H9 (cell line): ENCODE measurements around the gene FBN1. TPM values are rescaled to one million over a fixed set of nuclear protein-coding genes. Genes with fewer than 3 reads are reported as not detected.

Source experiments
- DNase-seq: peaks from one replicate; pipeline ENCODE4 v3.0.0-alpha.2; 2017
- H2AFZ ChIP-seq: one replicate; pipeline ENCODE4 v1.6.1; 2013; ENCODE audit warnings: mild to moderate bottlenecking, low read length, control low read depth, moderate library complexity
- H2AK5ac ChIP-seq: 2 replicates; pipeline ENCODE4 v1.6.1; 2013; ENCODE audit warnings: low read length, control low read depth, mixed read lengths; ENCODE audit not compliant: insufficient read length
- H2BK120ac ChIP-seq: one replicate; pipeline ENCODE4 v1.6.1; 2013; ENCODE audit warnings: low read depth, mild to moderate bottlenecking, low read length, control low read depth, inconsistent platforms; ENCODE audit not compliant: poor library complexity, severe bottlenecking
- H2BK12ac ChIP-seq: 2 replicates; pipeline ENCODE4 v1.6.1; 2013; ENCODE audit warnings: low read length, control low read depth, mixed read lengths, low read depth; ENCODE audit not compliant: insufficient read length
- H2BK15ac ChIP-seq: 2 replicates; pipeline ENCODE4 v1.6.1; 2013; ENCODE audit warnings: low read depth, low read length, control low read depth
- H2BK20ac ChIP-seq: one replicate; pipeline ENCODE4 v1.6.1; 2013; ENCODE audit warnings: low read depth, mild to moderate bottlenecking, low read length, control low read depth, inconsistent platforms; ENCODE audit not compliant: poor library complexity, severe bottlenecking
- H2BK5ac ChIP-seq: 2 replicates; pipeline ENCODE4 v1.6.1; 2013; ENCODE audit warnings: low read length, control low read depth, mixed read lengths; ENCODE audit not compliant: insufficient read length
- H3K14ac ChIP-seq: 2 replicates; pipeline ENCODE4 v1.6.1; 2013; ENCODE audit warnings: low read length, control low read depth; ENCODE audit not compliant: insufficient read depth
- H3K18ac ChIP-seq: 2 replicates; pipeline ENCODE4 v1.6.1; 2013; ENCODE audit warnings: low read depth, mild to moderate bottlenecking, mixed read lengths, low read length, control low read depth; ENCODE audit not compliant: insufficient read length
- H3K23ac ChIP-seq: 2 replicates; pipeline ENCODE4 v1.6.1; 2013; ENCODE audit warnings: low read length, control low read depth, mixed read lengths, low read depth; ENCODE audit not compliant: insufficient read length
- H3K23me2 ChIP-seq: 2 replicates; pipeline ENCODE4 v1.6.1; 2013; ENCODE audit warnings: low read depth, mild to moderate bottlenecking, mixed read lengths, low read length, control low read depth; ENCODE audit not compliant: insufficient read length, poor library complexity, severe bottlenecking
- H3K27ac ChIP-seq: 2 replicates; pipeline ENCODE4 v1.5.1; 2013; ENCODE audit warnings: low read length, control low read depth, mixed read lengths, low read depth; ENCODE audit not compliant: insufficient read length
- H3K27me3 ChIP-seq: 2 replicates; pipeline ENCODE4 v1.6.1; 2013; ENCODE audit warnings: low read length, control low read depth, inconsistent platforms; ENCODE audit not compliant: insufficient read depth
- H3K4ac ChIP-seq: 2 replicates; pipeline ENCODE4 v1.6.1; 2013; ENCODE audit warnings: low read depth, mild to moderate bottlenecking, control low read depth, inconsistent platforms, low read length, moderate library complexity
- H3K4me1 ChIP-seq: 2 replicates; pipeline ENCODE4 v1.6.1; 2013; ENCODE audit warnings: low read length, control low read depth, inconsistent platforms; ENCODE audit not compliant: insufficient read depth
- H3K4me2 ChIP-seq: 2 replicates; pipeline ENCODE4 v1.6.1; 2013; ENCODE audit warnings: low read length, control low read depth, mixed read lengths; ENCODE audit not compliant: insufficient read length, insufficient read depth
- H3K56ac ChIP-seq: 2 replicates; pipeline ENCODE4 v1.6.1; 2013; ENCODE audit warnings: low read depth, mild to moderate bottlenecking, mixed read lengths, low read length, control low read depth; ENCODE audit not compliant: insufficient read length
- H3K79me1 ChIP-seq: 2 replicates; pipeline ENCODE4 v1.6.1; 2013; ENCODE audit warnings: low read depth, mild to moderate bottlenecking, moderate library complexity, low read length, control low read depth, inconsistent platforms; ENCODE audit not compliant: insufficient read depth, poor library complexity, severe bottlenecking
- H3K79me2 ChIP-seq: 2 replicates; pipeline ENCODE4 v1.6.1; 2013; ENCODE audit warnings: low read length, control low read depth, inconsistent platforms; ENCODE audit not compliant: insufficient read depth
- H3K9ac ChIP-seq: 2 replicates; pipeline ENCODE4 v1.6.1; 2013; ENCODE audit warnings: low read length, control low read depth, mixed read lengths; ENCODE audit not compliant: insufficient read length; ENCODE audit errors: extremely low read depth
- H3K9me3 ChIP-seq: one replicate; pipeline ENCODE4 v1.6.1; 2013; ENCODE audit warnings: low read depth, low read length, inconsistent platforms; ENCODE audit not compliant: control insufficient read depth
- H3T11ph ChIP-seq: one replicate; pipeline ENCODE4 v1.6.1; 2013; ENCODE audit warnings: mild to moderate bottlenecking, low read length, control low read depth, inconsistent platforms
- H4K20me1 ChIP-seq: one replicate; pipeline ENCODE4 v1.6.1; 2013; ENCODE audit not compliant: control insufficient read depth, insufficient read length, insufficient read depth
- H4K5ac ChIP-seq: 2 replicates; pipeline ENCODE4 v1.6.1; 2013; ENCODE audit warnings: low read depth, mild to moderate bottlenecking, mixed read lengths, low read length, control low read depth; ENCODE audit not compliant: insufficient read length
- H4K8ac ChIP-seq: replicated peaks from 2 replicates; pipeline ENCODE4 v1.6.1; 2013; ENCODE audit warnings: low read length, control low read depth, mixed read lengths, low read depth; ENCODE audit not compliant: insufficient read length
- H4K91ac ChIP-seq: 2 replicates; pipeline ENCODE4 v1.6.1; 2013; ENCODE audit warnings: low read depth, mild to moderate bottlenecking, moderate library complexity, mixed read lengths, low read length, control low read depth; ENCODE audit not compliant: insufficient read length
- H3K27ac Mint-ChIP-seq, 3 experiments: 2 replicates in 2 of 3; 3 replicates in 1 of 3; pipeline ENCODE4 v1.8.0; 2020 to 2021; ENCODE audit warnings: mixed read lengths in 3 of 3, mild to moderate bottlenecking in 1 of 3, moderate library complexity in 1 of 3
- H3K27me3 Mint-ChIP-seq: 2 replicates; pipeline ENCODE4 v1.8.0; 2021; ENCODE audit warnings: low read depth, mild to moderate bottlenecking, moderate library complexity, mixed read lengths
- H3K36me3 Mint-ChIP-seq, 3 experiments: 2 replicates in 2 of 3; 3 replicates in 1 of 3; pipeline ENCODE4 v1.8.0; 2020 to 2021; ENCODE audit warnings: low read depth in 3 of 3, mixed read lengths in 3 of 3; ENCODE audit not compliant: insufficient read depth in 1 of 3
- H3K4me1 Mint-ChIP-seq, 2 experiments: 2 replicates each; pipeline ENCODE4 v1.8.0; 2020; ENCODE audit warnings: mixed read lengths in 2 of 2
- H3K4me3 Mint-ChIP-seq, 2 experiments: 2 replicates in 1 of 2; 3 replicates in 1 of 2; pipeline ENCODE4 v1.8.0; 2020 to 2021; ENCODE audit warnings: mild to moderate bottlenecking in 2 of 2, mixed read lengths in 2 of 2, moderate library complexity in 1 of 2
- H3K9me3 Mint-ChIP-seq, 2 experiments: 2 replicates in 1 of 2; 3 replicates in 1 of 2; pipeline ENCODE4 v1.8.0; 2020; ENCODE audit warnings: mild to moderate bottlenecking in 2 of 2, mixed read lengths in 2 of 2, moderate library complexity in 1 of 2
- WGBS: extraction: QIAGEN DNeasy Blood & Tissue Kit; methylation state at CpG from one replicate; pipeline ENCODE4 v1.1.7; 2013; ENCODE audit warnings: missing lambda C conversion rate, low lambda C conversion rate, mixed read lengths; ENCODE audit not compliant: insufficient read length; ENCODE audit errors: extremely low coverage; 5-methylcytosine and 5-hydroxymethylcytosine counted together
- total RNA-seq: library from RNA; stranded (reverse); gene quantifications from 2 replicates; pipeline ENCODE4 v1.2.1, GENCODE V29; 2021
- TF ChIP-seq, protein P1 (sequence below): fragments of 200-600 bp; sonication (generic); conservative IDR thresholded peaks from 3 replicates; pipeline ENCODE4 v1.8.0; 2021; ENCODE audit warnings: antibody characterized with exemption, mild to moderate bottlenecking

Gene FBN1
- total RNA-seq, 1 experiment from 2014 or later = 3.6 TPM

DNA sequence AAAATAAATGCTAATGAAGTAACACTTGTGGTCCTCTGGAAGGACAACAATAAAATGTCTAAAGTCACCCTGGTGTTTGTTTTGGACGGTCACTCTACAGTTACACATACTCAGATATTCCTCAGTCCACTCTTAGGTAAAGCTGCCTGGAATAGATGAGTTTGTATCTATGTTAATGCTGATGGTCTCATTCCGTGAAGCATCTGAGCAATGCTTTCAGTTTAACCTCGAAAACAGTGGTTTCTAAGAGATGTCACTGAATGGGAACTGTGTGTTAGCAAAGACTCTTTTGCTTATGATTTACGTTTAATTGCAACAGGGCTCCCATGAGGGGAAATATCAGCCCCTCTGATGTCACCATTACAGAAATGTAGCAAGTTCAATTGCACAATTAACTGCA is 49.1 kb downstream of the FBN1 start:
- WGBS = no CpG with 5 or more reads among the region's 4 CpGs
- H2AK5ac ChIP-seq = no peak overlapping the region
- no peak overlapping the region for H4K91ac ChIP-seq
- Mint-ChIP-seq H3K27ac (no peak overlapping the region), H3K4me1 (peaks cover 3 to 6% of the 10 kb centered on the region in 2 experiments), H3K9me3 (no peaks in the 10 kb centered on the region), H3K27me3 (no peaks in the 10 kb centered on the region), H3K4me3 (no peak overlapping the region), H3K36me3 (no peaks in the 10 kb centered on the region)
- no peak overlapping the region for H3T11ph ChIP-seq
- H2BK20ac ChIP-seq = no peak overlapping the region
- H3K79me2 ChIP-seq = no peaks in the 10 kb centered on the region
- H3K18ac ChIP-seq = no peak overlapping the region
- no peak overlapping the region for H2BK5ac ChIP-seq
- H2BK120ac ChIP-seq = no peak overlapping the region
- H3K27me3 ChIP-seq = no peaks in the 10 kb centered on the region
- no peak overlapping the region for H4K5ac ChIP-seq
- no peak for DNase-seq
- no peak overlapping the region for H4K8ac ChIP-seq
- H3K56ac ChIP-seq = no peak overlapping the region
- no peak overlapping the region for H3K4ac ChIP-seq
- H3K23me2 ChIP-seq = no peaks in the 10 kb centered on the region
- no peak overlapping the region for H2AFZ ChIP-seq
- H3K14ac ChIP-seq = no peak overlapping the region
- no peak overlapping the region for H3K23ac ChIP-seq
- no peak overlapping the region for H3K9ac ChIP-seq
- no peaks in the 10 kb centered on the region; the same call in 1 of the 2 replicates for H3K4me1 ChIP-seq
- TF ChIP-seq, protein P1, sequence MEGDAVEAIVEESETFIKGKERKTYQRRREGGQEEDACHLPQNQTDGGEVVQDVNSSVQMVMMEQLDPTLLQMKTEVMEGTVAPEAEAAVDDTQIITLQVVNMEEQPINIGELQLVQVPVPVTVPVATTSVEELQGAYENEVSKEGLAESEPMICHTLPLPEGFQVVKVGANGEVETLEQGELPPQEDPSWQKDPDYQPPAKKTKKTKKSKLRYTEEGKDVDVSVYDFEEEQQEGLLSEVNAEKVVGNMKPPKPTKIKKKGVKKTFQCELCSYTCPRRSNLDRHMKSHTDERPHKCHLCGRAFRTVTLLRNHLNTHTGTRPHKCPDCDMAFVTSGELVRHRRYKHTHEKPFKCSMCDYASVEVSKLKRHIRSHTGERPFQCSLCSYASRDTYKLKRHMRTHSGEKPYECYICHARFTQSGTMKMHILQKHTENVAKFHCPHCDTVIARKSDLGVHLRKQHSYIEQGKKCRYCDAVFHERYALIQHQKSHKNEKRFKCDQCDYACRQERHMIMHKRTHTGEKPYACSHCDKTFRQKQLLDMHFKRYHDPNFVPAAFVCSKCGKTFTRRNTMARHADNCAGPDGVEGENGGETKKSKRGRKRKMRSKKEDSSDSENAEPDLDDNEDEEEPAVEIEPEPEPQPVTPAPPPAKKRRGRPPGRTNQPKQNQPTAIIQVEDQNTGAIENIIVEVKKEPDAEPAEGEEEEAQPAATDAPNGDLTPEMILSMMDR = no peak
- H4K20me1 ChIP-seq = no peaks in the 10 kb centered on the region
- H3K9me3 ChIP-seq = no peaks in the 10 kb centered on the region
- no peak overlapping the region for H3K4me2 ChIP-seq
- H2BK12ac ChIP-seq = no peak overlapping the region
- H2BK15ac ChIP-seq = no peak overlapping the region
- no peaks in the 10 kb centered on the region for H3K79me1 ChIP-seq
- no peak overlapping the region for H3K27ac ChIP-seq
